ENCODE data around the gene MCF2L2. TPM values are rescaled to one million over a fixed set of nuclear protein-coding genes. Genes with fewer than 3 reads are reported as not detected.

MCF2L2 gene
- total and polyA plus RNA-seq, 9 of the 15 experiments (the other 6 are each of a cell fraction or from before 2014, with no cell fraction given), result 0.56 to 4.2 (median 3.0) TPM

- no peak for TF ChIP-seq MBD1 (CRISPR knock-in tag; IDR thresholded peaks at IDR 0.05)
- TF ChIP-seq SETDB1 (IDR thresholded peaks at IDR 0.05; ENCODE audit: low read length), result no peak
- no peak for TF ChIP-seq ZNF354B (CRISPR knock-in tag; IDR thresholded peaks at IDR 0.05)
- TF ChIP-seq NFXL1 (CRISPR knock-in tag; IDR thresholded peaks at IDR 0.05), result no peak
- TF ChIP-seq RFX5 (IDR thresholded peaks at IDR 0.05; ENCODE audit: low read depth, low read length), result no peak
- TF ChIP-seq MED1 (CRISPR knock-in tag; IDR thresholded peaks at IDR 0.05; ENCODE audit: borderline replicate concordance), result no peak
- no peak for TF ChIP-seq GMEB1 (CRISPR knock-in tag; IDR thresholded peaks at IDR 0.05)
- no peak for TF ChIP-seq NFATC3 (IDR thresholded peaks at IDR 0.05)
- TF ChIP-seq EGR1 (conservative IDR thresholded peaks at IDR 0.05), result no peak
Measured at GRCh38 chr3:183279371-183279770, 149.0 kb downstream of the MCF2L2 start (continued).
